SKM-1 (cell line): ENCODE data around the gene KRT83.

Source experiments
- DNase-seq: peaks from one replicate; lab custom pipeline; 2025; ENCODE audit not compliant: unreplicated experiment; lab: John Stamatoyannopoulos, UW

Gene KRT83

GRCh38 chr12:52320784-52321400, at the start of gene KRT83:
TSS of gene KRT83 (minus strand) at chr12:52321398. CDS start at chr12:52321335, 63 bp downstream.
- no peak for DNase-seq

DNA sequence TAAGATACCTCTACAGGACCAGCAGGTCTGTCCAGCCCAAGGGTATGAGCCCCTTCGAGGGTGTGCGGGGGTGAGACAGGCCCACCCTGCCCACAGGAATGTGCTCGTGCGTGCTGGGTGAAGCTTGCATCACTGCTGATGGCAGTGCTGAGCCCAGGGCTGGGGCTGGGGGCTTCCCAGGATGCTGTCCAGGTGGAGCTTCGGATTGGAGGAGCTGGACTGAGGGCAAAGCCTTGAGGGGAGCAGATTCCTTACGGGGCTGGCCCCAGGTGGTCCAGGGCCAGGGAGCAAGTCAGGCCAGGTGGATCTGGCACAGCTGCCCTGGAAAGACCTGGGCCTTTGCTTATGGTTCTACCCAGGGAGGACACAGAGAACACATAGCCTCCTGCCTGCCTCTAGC, 48.6 kb upstream of the KRT83 start:
- no peak for DNase-seq

DNA sequence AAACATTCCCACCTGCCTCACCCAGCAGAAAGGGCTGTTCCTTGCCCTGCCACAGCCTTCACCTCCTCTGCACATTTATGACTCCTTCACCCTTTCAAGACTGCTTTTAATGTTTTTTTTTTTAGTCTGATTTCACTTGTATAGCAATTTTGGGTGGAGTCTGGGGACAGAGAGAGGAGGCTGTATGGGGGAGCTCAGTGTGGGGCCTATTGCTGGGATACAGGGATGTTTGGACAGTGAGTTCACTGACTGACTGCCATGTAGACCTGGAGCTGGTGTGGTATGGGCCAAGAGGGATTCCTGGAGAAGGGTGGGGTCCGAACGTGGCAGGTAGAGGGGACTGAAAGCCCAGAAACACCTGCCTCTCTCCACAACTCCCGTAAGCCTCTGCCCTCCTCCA, 48.0 kb upstream of the KRT83 start:
- DNase-seq: no peak

DNA sequence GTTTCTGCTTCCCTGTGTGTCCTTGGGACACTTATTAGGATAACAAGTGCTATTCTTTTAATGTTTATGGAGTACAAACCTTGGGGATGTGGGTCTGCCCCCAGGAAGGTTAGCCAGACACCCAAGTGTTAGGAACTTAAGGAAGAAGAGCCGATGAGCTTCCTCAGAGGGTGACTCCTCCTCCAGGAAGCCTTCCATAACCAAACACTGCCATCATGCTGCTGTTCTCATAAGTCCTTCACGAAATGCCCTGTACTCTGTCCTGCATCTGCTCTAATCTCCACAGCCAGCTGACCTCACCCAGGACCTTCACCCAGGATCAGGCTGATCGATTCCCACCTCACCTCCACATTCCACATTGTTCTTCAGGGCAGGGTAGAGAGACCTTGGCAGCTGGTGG, 47.3 kb upstream of the KRT83 start:
- no peak for DNase-seq

DNA sequence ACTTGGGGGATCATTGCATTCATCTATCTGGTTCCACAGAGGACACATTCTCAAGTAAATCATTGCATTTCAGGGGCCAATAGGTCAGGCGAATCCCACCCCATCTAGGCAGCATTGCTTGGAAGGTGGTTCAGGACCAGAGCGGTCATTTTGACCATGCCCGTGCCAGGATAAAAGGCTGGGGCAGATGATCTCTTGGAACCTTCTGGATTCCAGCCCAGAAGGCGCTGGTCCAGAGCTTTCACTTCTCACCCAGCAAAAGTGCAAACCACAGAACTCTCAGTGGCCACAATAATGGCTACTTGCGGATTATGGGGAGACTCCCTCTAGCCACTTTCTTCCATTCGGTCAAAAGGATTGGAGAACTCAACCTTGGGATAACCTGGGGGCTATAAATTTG, 46.7 kb upstream of the KRT83 start:
- no peak for DNase-seq

- DNase-seq: no peak
These were observed 45.7 kb upstream of the KRT83 start, which contains the start of gene KRT85 for GRCh38 chr12:52366738-52367485. TSS of gene KRT85 (minus strand) at chr12:52367481. CDS start at chr12:52367405, 76 bp downstream.

- no peak for DNase-seq
These were observed 43.8 kb upstream of the KRT83 start for GRCh38 chr12:52364901-52365489.

DNA sequence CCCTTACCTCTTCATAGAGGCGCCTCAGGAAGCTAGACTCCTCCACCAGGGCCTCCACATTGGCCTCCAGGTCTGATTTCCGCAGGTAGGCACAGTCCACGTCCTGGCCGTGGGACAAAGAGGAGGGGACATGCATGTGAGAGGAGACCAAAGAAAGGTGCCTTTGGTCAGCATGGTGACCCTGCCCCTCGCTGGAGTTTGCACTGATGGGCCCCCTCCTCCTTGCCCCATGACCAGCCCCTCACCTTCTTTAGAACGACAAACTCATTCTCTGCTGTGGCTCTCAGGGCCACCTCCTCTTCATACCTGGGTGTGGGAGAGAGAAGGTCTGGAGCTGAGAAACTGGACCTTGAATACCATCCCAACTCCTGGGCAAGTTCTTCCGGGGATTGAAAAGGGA, 42.9 kb upstream of the KRT83 start:
- DNase-seq: no peak

DNA sequence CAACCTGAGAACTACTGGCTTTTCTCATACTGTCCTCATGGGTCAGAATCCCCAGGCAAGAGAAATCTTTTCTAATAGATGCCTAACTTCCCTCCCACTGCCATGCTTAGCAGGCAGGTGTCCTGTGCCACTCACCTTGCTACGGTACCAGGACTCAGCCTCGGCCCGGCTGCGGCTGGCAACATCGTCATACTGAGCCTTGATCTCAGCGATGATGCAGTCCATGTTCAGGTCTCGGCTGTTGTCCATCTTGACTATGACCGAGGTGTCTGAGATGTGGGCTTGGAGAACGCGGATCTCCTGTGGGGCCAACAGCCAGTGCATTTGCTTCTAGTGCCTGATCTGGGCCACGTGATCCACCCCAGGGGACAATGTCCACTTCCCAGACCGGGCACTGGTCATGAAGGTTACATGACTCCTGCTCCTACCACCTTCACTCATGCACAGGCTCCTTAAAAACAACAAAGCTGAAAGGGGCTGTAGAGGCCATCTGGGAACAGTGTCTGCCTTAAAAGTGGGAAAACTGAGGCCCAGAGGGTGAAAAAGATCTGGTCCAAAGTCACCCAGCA, 42.0 kb upstream of the KRT83 start:
- no peak for DNase-seq

DNA sequence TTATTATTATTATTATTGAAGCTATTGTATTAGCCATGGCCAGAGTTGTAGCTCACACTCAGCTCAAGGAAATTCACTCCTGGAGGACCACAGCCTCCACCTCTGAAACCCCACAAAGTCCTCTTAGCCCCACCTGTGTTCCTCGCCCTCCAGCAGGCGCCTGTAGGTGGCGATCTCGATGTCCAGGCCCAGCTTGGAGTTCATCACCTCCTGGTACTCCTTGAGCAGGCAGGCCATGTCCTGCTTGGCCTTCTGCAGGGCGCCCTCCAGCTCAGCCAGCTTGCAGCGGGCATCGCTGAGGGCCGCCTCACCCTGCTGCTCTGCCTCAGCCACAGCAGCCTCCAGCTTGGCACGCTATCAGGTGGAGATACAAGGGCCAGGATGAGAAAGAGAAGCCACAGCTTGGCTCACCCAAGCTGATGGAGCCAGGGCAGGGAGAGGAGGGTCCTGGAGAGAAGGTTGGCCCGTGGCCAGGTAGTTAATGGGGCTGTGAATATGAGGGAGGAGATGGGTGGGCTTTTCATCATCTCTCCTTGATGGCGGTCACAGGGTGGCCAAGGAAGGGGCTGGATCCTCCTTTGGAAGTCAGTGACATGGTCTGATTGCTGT, 41.0 kb upstream of the KRT83 start:
- DNase-seq: no peak

DNA sequence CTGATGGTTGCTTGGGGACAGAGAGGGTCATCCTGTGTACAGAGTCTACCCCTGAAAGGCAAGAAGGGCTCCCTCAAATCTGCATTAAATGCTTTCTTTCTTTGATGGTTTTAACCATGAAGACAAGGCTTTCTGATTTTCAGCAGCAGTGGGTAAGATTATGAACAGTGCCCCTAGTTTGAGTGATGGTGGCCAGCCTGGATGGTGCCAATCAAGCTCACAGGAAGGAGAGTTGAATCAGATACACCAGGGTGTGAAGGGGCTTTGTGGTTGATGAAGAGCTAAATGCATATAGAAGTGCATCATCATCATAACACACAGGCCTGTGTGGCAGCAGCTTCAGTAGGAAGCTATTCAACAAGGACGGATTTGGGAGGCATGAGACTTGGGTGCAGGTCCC, 40.4 kb upstream of the KRT83 start:
- DNase-seq: no peak

DNA sequence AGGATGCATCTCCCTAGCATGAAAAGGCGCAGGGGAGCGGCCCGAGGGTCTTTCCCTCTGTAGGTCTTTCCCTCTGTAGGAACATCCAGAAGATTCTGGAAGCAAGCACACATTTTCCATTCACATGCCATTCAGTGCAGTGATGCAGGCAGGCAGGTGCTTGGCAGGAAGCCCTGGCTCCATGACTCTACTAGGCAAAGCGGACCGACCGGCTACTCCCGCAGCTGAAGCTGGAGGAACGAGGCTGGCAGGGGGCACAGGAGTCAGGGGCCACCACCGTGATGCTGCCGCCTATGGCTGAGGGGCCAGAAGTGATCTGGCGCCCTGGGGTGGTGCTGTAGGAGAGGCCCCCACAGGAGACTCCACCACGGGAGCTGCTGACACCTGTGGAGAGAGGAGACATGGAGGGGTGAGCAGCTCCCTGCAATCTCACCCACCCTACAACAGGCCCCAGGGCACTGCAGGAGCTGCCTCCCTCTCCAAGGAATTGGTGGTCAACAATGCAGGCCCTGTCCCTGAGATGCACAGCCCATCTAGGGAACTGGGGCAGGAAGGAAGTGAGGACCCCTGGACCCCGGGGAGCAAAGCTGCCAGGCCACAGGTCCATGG, 39.6 kb upstream of the KRT83 start:
- no peak for DNase-seq

DNA sequence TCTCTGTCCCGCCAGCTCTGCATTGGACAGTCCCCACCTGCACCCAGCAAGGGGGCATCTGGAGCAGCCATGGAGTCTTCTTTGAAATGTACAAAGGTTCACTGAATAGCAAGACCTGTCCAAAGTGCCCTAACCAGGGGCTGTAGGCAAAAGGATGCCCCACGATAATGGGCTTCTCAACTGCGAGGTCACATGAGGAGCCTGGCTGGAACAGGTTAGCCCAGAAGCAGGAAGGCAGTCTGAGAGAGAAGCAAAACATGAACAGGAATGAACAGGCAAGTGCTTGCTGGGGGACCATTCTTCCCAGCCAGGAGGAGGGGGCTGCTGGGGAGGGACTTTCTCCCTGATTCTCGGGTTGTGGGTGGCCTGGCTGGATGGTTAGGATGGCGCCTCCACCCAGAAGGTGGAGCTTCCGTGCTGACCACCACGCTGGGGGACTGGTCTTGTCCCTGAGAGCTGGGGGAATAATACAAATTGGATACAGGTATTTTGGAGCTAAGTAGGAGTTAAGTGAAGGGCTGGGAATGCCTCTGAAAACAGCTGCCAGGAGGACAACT, 39.0 kb upstream of the KRT83 start:
- no peak for DNase-seq

GRCh38 chr12:52359621-52360061, 38.4 kb upstream of the KRT83 start:
- no peak for DNase-seq

GRCh38 chr12:52358575-52359350, 37.6 kb upstream of the KRT83 start:
- no peak for DNase-seq

GRCh38 chr12:52356762-52357580, 35.8 kb upstream of the KRT83 start:
- DNase-seq: no peak

DNA sequence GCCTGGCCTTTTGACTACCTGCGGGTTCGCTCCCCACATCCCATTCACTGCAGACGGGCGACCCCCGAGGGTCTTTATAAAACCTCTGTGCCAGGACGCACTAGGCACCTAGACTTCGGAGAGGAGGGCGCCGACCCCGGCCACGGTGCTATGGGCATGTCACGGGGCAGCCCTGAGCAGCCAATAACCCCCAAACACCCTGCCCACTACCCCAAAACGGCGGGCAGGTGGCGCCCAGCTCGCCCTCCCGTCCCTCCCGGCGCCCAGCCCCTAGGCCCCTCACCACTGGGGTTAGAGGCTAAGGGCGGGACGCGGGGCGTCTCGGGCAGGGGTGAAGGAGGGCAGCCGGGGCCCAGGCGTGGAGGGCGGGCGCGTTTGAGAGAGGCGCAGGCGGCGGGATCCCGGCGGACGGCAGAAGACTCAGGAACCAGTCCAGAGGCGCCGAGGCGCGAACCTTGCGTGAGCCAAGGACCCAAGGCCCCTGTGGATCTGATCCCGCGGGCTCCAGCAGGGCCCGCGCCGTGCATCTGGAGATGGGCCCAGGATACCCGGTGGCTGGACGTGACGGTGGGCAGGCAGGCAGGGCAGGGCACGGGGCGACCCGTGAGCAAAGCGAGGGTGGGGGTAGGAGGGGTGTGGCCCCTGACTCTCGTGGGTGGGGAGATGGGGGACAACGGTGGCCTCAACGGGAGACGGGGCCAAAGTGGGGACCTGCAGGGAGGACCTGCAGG, 35.0 kb upstream of the KRT83 start:
- no peak for DNase-seq

DNA sequence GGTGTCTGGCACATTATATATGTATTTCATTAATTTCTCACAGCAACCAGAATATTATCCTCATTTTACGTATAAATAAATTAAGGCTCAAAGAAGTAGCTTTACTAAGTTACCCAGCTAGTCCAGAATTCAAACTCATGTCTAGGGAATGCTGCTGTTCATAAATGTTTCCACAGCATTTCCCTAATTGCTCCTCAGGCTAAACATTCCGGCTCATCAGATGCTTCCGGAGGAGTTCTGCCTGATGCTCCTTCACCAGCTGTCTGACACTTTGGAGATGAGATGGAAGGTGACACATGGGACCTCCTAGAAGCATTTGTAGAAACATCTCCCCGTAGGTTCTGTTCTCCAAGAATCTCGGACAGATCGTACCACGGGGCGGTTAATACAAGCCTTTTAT, 34.0 kb upstream of the KRT83 start:
- no peak for DNase-seq

- no peak for DNase-seq
These were observed 33.0 kb upstream of the KRT83 start for GRCh38 chr12:52354200-52354599.
